Breast epithelium (tissue), 3 donors: ENCODE data around the gene RHOG.

Experiments
- POLR2AphosphoS5 ChIP-seq, 3 donors: sonication (generic); formaldehyde crosslinking; IDR thresholded peaks; one replicate each; pipeline ENCODE4 v1.6.1; 2017; ENCODE audit warnings: antibody characterized with exemption in 3 of 3
- TF ChIP-seq, protein P1 (sequence below), 3 donors: fragments of 450-650 bp; IDR thresholded peaks; one replicate each; pipeline ENCODE4 v1.5.1; 2016 to 2017; ENCODE audit warnings: antibody characterized with exemption in 3 of 3, mild to moderate bottlenecking in 3 of 3, moderate library complexity in 3 of 3

DNA sequence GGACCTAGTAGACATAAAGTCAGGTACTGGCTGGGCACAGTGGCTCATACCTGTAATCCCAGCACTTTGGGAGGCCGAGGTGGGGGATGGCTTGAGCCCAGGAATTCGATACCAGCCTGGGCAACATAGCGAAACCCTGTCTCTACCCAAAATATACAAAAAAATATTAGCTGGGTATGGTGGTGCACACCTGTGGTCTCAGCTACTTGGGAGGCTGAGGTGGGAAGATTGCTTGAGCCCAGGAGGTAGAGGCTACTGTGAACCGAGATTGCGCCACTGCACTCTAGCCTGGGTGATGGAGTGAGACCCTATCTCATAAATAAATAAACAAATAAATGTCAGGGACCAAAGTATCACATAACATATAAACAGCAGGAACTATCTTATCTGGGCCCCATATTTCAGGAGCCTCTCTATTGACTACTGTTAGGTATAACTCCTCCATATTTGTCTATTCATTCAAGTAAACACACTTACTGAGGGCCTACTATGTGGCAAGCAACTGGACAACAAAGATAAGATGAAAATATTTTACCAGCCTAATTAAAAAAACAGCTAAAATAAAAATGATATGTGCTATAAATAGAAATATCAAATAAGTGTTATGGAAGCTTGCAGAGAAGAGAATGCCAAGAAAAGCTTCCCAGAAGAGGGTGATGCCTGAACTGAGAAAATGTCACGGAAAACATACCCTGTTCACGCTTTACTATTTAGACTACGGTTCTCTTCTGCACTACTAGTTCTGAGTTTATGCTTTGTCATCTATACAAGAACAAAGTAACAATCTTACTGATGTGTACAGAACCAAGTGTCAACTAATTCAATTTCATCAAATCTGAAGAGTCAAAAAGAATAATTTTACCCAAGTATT, 45.4 kb downstream of the RHOG start:
- TF ChIP-seq, protein P1, sequence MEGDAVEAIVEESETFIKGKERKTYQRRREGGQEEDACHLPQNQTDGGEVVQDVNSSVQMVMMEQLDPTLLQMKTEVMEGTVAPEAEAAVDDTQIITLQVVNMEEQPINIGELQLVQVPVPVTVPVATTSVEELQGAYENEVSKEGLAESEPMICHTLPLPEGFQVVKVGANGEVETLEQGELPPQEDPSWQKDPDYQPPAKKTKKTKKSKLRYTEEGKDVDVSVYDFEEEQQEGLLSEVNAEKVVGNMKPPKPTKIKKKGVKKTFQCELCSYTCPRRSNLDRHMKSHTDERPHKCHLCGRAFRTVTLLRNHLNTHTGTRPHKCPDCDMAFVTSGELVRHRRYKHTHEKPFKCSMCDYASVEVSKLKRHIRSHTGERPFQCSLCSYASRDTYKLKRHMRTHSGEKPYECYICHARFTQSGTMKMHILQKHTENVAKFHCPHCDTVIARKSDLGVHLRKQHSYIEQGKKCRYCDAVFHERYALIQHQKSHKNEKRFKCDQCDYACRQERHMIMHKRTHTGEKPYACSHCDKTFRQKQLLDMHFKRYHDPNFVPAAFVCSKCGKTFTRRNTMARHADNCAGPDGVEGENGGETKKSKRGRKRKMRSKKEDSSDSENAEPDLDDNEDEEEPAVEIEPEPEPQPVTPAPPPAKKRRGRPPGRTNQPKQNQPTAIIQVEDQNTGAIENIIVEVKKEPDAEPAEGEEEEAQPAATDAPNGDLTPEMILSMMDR (IDR thresholded peaks at IDR 0.05), result no peak
- TF ChIP-seq POLR2AphosphoS5 (IDR thresholded peaks at IDR 0.05), result no peak
